ENCODE results near the gene ATP8A1.
"Not testable (repeated sequence)": the region's sequence is repeated elsewhere in the genome, so short reads cannot be mapped to it uniquely, and the experiment has no call there.

Gene ATP8A1

GRCh38 chr4:42398171-42398870, 258.6 kb downstream of the ATP8A1 start:
- DNase-seq = no peak

DNA sequence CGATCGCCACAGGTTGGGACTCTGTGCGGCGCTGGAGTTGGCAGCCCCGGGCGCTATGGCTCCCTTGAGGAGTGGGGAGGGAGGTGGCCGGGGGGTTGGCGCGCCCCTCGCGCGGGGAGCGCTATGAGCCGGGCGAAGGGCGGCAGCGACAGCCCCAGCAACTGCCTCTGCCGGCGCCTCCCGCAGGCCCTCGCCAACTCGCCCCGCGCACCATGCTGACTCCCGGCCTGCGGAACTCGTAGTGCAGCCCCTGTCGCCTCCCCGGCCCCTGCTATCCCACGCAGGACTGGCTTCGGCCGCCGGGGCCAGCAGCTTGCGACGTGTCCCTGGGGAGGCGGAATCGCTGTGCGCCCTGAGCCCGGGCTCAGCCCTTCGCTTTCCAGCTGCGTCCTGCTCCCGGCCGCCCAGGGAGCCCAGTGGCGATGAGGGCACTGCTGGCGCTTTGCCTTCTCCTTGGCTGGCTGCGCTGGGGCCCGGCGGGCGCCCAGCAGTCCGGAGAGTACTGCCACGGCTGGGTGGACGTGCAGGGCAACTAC, 259.2 kb downstream of the ATP8A1 start:
- DNase-seq = no peak

DNA sequence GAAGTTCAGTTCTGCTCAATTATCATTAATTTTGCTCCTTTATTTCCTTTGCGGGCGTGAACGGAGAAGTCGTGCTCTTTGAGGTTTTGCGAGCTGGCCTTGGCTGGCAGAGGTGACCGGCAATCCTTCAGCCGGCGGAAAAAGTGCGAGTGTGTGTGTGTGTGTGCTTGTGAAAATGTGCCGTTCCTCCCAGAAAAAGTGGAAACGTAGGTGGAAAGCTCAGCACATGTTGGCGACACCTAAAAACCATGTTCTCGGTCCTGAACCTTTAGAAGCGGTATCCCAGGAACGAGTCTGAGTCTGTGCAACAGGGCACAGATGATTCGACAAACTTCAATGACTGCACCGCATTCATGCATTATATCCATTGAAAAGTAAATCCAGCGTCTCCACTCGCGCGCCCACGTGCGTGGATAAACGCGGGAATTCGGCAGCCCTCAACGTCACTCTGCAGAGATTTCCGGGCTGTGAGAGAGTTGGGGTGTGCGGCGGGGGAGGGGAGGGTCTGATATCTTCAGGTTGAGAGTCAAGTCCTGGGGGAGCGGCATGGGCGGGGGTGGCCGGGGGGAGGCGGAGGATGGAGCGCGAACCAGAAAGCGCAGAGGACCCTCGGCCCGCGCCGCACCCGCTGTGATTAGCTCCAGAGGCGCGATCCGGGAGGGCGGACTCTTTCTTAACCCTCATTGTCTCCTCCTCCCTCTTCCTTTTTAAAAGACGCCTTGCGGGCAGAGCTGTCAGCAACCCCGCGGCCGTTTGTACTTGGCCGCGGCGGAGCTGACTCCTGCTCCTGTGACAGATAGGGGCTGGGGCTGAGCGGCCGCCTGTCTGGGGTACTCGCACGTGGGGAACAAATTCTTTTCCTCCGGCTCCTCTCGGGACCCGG, 259.9 kb downstream of the ATP8A1 start, which contains the start of gene SHISA3:
Gene SHISA3, plus strand, starts transcription at position 737 of the 883 bp plus-strand sequence. CDS start 569 bp downstream, outside the sequence.
- no peak for DNase-seq

GRCh38 chr4:42396361-42396751, 260.5 kb downstream of the ATP8A1 start:
- DNase-seq = no peak

DNA sequence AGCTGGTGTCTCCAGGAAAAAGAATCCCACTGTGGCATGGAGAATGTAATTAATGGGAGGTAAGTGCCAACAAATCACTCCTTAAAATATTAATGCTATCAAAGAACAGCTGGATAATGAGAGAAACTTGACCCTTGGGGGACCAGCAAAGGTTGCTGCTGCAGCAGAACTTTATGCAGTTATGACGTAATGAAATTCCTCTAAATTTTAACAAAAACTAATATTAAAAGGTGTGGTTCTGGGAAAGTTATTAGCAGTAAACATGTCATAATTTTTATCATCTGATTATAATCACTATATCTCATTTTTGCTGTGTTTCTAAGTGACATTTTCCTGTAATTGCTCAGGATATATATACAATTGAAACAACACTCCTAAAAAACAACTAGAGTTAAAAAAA, 261.3 kb downstream of the ATP8A1 start:
- no peak for DNase-seq

- no peak for DNase-seq
Observed at GRCh38 chr4:42392436-42392835, 264.5 kb downstream of the ATP8A1 start.

DNA sequence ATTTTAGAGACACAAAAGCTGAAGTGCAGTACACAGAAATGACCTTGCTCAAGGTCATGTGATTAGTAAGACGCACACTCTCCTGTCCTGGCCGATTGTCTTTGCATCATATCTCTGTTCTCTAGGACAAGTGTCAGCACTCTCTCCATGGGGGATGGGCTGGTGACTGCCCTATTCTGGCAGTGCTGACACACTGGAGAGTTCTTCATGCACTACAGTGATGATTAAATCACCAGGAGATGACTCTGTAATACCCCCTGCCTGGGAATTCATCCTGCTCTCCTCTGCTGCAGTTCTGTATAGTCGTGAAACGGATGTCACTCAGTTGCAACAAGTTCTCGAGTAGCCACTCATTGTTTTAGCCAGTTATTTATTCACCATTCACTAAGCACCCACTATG, 264.9 kb downstream of the ATP8A1 start:
- DNase-seq = peak; percentile 30

GRCh38 chr4:42391355-42391664, 265.6 kb downstream of the ATP8A1 start:
- DNase-seq = no peak

GRCh38 chr4:42390622-42391354, 266.1 kb downstream of the ATP8A1 start:
- DNase-seq = no peak

GRCh38 chr4:42385516-42385915, 271.4 kb downstream of the ATP8A1 start:
- DNase-seq = no peak

DNA sequence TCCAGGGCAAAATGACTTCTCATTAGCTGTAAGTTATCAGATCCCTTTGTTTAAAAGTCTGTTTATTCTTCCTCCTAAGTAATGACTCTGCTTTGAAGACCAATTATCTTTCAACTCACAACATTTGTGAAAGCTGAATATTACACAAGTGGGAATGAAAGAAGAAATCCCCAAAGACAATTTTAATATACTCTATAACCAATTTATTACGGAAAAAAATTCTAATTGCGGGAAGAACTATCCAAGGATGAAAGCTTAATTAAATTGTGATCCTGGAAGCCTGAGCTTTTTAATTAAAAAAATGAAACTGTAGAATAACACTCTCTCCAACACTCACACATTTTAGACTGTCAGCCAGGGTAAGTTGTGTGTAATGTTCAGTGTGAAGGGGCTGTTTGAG, 275.2 kb downstream of the ATP8A1 start:
- DNase-seq = no peak

DNA sequence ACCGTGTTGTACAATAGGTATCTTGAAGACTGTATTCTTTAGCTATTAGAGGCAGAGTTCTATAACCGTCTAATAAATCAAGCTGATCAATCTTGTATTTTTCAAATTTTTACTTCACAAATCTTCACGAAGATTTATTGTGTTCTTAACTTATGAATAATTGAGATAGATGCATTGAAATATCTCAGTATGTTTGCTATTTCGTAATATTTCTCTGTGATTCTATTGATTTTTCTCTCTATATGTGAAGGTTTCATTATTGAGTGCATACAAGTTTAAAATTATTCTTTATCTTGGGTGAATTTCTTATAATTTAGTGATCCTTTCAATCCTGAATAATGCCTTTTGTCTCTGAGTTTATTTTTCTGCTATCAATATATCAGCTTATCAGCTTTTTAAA, 279.4 kb downstream of the ATP8A1 start:
- DNase-seq = no peak

DNA sequence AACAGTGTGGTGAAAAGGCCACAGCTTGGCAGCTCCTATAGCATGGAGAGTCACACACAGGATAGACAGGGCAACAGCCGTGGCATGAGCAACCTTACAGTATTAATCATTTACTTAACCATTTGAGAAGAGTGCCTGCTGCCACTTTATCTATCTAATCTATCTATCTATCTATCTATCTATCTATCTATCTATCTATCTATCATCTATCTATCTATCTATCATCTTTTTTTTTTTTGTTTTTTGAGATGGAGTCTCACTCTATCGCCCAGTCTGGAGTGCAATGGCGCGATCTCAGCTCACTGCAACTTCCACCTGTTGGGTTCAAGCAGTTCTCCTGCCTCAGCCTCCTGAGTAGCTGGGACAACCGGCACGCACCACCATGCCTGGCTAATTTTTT, 284.6 kb downstream of the ATP8A1 start:
- not testable (repeated sequence) for DNase-seq

- DNase-seq = peak; percentile 43
Observed at GRCh38 chr4:42371305-42372252, 285.3 kb downstream of the ATP8A1 start.

DNA sequence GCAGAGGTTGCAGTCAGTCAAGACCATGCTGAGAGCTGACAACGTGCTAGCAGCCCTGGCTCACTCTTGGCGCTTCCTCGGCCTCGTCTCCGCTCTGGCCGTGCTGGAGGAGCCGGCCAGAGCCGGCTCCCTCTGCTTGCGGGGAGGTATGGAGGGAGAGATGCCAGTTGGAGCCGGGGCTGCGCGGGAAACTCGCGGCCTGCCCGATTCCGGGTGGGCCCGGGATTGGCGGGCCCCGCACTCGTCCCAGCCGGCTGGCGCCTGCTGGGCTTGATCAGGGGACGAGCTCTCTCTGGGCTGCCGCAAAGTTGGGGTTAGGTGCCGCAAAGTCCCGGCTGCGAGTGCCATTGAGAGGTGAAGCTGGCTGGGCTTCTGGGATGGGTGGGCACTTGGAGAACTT, 287.4 kb downstream of the ATP8A1 start:
- no peak for DNase-seq

DNA sequence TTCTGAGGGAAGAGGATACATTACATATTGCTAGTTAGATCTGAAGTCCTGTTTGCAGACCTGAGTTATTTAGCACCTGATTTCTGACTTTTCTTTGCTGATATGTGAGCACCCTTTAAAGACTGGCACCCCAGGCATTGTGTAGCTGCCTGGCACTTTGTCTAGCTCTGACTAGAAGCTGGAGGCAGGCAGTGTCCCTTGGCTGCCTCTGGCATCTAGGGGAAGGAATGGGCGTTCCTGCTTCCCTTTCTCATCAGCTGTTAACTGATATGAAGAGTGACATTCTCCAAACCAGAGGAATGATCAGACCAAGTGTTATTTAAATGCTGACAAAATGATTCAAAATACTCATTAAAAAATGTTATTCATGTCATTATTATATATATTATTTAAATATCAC, 289.9 kb downstream of the ATP8A1 start:
- no peak for DNase-seq

- no peak for DNase-seq
Observed at GRCh38 chr4:42364266-42365053, 292.4 kb downstream of the ATP8A1 start.

GRCh38 chr4:42363614-42364013, 293.3 kb downstream of the ATP8A1 start:
- DNase-seq = no peak

DNA sequence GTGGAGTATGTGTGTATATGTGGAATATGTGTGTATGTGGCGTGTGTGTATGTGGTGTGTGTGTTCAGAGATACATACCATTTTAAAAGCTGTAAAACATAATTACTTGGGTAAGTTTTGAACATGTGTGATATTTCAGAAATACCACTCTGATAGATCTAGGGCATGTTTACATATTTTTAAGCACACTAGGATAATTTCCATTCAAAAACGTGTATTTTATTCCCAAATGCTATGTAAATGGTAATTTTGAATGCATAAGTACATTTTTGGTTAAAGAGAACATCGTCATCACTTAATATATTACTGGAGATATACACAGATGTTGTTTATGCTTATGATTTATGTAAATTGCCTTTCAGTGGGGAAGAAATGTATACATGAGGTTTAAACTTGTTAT, 294.3 kb downstream of the ATP8A1 start:
- DNase-seq = no peak

GRCh38 chr4:42361456-42361855, 295.4 kb downstream of the ATP8A1 start:
- DNase-seq = no peak

DNA sequence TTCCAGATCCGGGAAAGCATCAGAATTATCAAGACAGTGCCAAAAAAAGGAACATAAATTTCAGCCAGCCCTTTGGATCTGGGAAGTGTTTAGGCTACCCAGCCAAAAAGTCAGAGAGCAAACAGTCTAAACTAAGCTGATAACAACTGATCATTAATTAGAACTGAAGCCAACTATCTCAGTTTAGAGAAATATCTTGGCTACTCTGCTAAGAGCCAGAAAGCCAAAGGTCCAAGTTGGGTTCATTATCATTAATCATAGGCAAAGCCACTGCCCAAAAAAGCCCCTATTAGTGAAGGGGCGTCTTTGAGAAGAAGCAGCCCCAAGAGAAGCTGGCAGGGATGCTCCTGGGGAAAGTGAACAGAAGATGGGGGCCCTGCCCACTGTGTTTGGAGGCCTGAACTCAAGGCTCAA, 296.6 kb downstream of the ATP8A1 start:
- DNase-seq = no peak

Measured in kidney glomerular epithelial cell (primary cell).